IMR-90 (cell line): Measurements from ENCODE around the gene IGFBPL1. TPM values are rescaled to one million over a fixed set of nuclear protein-coding genes. Genes with fewer than 3 reads are reported as not detected.

Experiments
- ATAC-seq: fragments of 200-7000 bp; cut with Tn5 transposase; 2 replicates; pipeline ENCODE4 v1.9.1; 2020; ENCODE audit warnings: low read depth, mild to moderate bottlenecking, moderate library complexity
- BruUV-seq: library from RNA; stranded (reverse); fragments of 400-500 nt; replicated peaks from 2 replicates; lab custom pipeline; 2021; lab: Mats Ljungman, UMichigan
- CTCF ChIA-PET: fragments of 300-600 bp; formaldehyde crosslinking; extraction: SDS; loops from one replicate; lab custom pipeline; 2021; ENCODE audit warnings: antibody characterized with exemption; lab: Yijun Ruan, JAX
- POLR2A ChIA-PET: fragments of 300-600 bp; sonication (Branson Sonifier 250); formaldehyde crosslinking; loops from one replicate; lab custom pipeline; 2022; ENCODE audit warnings: antibody characterized with exemption; ENCODE audit not compliant: unreplicated experiment; lab: Charles Lee
- DNase-seq: peaks from one replicate; pipeline ENCODE4 v3.0.0; 2013
- H2AFZ ChIP-seq: replicated peaks from 2 replicates; pipeline ENCODE3; 2013; ENCODE audit warnings: low read length, mild to moderate bottlenecking; ENCODE audit not compliant: poor library complexity
- H2AK5ac ChIP-seq: 2 replicates; pipeline ENCODE4 v1.6.1; 2013; ENCODE audit warnings: low read depth, low read length, inconsistent platforms
- H2AK9ac ChIP-seq: replicated peaks from 2 replicates; pipeline ENCODE3; 2013; ENCODE audit warnings: mild to moderate bottlenecking, low read depth, low read length, moderate library complexity; ENCODE audit not compliant: poor library complexity
- H2BK120ac ChIP-seq: 2 replicates; pipeline ENCODE4 v1.6.1; 2013; ENCODE audit warnings: low read depth, low read length, inconsistent platforms
- H2BK15ac ChIP-seq: 3 replicates; pipeline ENCODE4 v1.6.1; 2013; ENCODE audit warnings: low read depth, low read length, inconsistent platforms
- H2BK20ac ChIP-seq: 2 replicates; pipeline ENCODE4 v1.6.1; 2013; ENCODE audit warnings: low read depth, mild to moderate bottlenecking, inconsistent platforms, low read length, moderate library complexity
- H2BK5ac ChIP-seq: 2 replicates; pipeline ENCODE4 v1.6.1; 2013; ENCODE audit warnings: mild to moderate bottlenecking, low read depth, low read length, inconsistent platforms; ENCODE audit not compliant: poor library complexity, severe bottlenecking
- H3K14ac ChIP-seq: replicated peaks from 2 replicates; pipeline ENCODE4 v1.6.1; 2013; ENCODE audit warnings: low read depth, low read length, inconsistent platforms
- H3K18ac ChIP-seq: 2 replicates; pipeline ENCODE4 v1.6.1; 2013; ENCODE audit warnings: low read depth, low read length, control low read depth
- H3K23ac ChIP-seq: 2 replicates; pipeline ENCODE4 v1.6.1; 2013; ENCODE audit warnings: low read depth, low read length, inconsistent platforms
- H3K27ac ChIP-seq: 2 replicates; pipeline ENCODE4 v1.5.1; 2013; ENCODE audit warnings: mild to moderate bottlenecking, control low read depth, low read length; ENCODE audit not compliant: insufficient read depth
- H3K27me3 ChIP-seq: 2 replicates; pipeline ENCODE4 v1.6.1; 2013; ENCODE audit warnings: low read length; ENCODE audit not compliant: control insufficient read depth, insufficient read depth
- H3K36me3 ChIP-seq: 2 replicates; pipeline ENCODE4 v1.6.1; 2013; ENCODE audit warnings: low read length, mixed read lengths; ENCODE audit not compliant: control insufficient read depth, insufficient read depth
- H3K4ac ChIP-seq: 2 replicates; pipeline ENCODE4 v1.6.1; 2013; ENCODE audit warnings: low read depth, low read length, inconsistent platforms
- H3K4me1 ChIP-seq: 2 replicates; pipeline ENCODE4 v1.6.1; 2013; ENCODE audit warnings: low read length, mixed read lengths; ENCODE audit not compliant: control insufficient read depth, insufficient read depth
- H3K4me2 ChIP-seq: 2 replicates; pipeline ENCODE4 v1.6.1; 2013; ENCODE audit warnings: low read depth, mild to moderate bottlenecking, control low read depth, low read length, moderate library complexity
- H3K4me3 ChIP-seq: 2 replicates; pipeline ENCODE4 v1.5.1; 2013; ENCODE audit warnings: low read depth, mild to moderate bottlenecking, control low read depth, low read length, moderate library complexity; ENCODE audit not compliant: insufficient read depth
- H3K56ac ChIP-seq: 2 replicates; pipeline ENCODE4 v1.6.1; 2013; ENCODE audit warnings: low read length, inconsistent platforms; ENCODE audit not compliant: insufficient read depth; ENCODE audit errors: extremely low read depth
- H3K79me1 ChIP-seq, 2 experiments: 2 replicates each; pipeline ENCODE4 v1.6.1; 2013; ENCODE audit warnings: low read length in 2 of 2, inconsistent platforms in 1 of 2, low read depth in 1 of 2
- H3K9ac ChIP-seq: 2 replicates; pipeline ENCODE4 v1.6.1; 2013; ENCODE audit warnings: low read depth, low read length, control low read depth
- H3K9me1 ChIP-seq: 2 replicates; pipeline ENCODE4 v1.6.1; 2013; ENCODE audit warnings: low read length, inconsistent platforms; ENCODE audit not compliant: insufficient read depth
- H3K9me3 ChIP-seq: 2 replicates; pipeline ENCODE4 v1.6.1; 2013; ENCODE audit warnings: low read length; ENCODE audit not compliant: control insufficient read depth, insufficient read depth
- H4K20me1 ChIP-seq: 2 replicates; pipeline ENCODE4 v1.6.1; 2013; ENCODE audit warnings: low read length, inconsistent platforms; ENCODE audit not compliant: insufficient read depth
- H4K5ac ChIP-seq: 2 replicates; pipeline ENCODE4 v1.6.1; 2013; ENCODE audit warnings: mild to moderate bottlenecking, low read depth, low read length, control low read depth
- H4K8ac ChIP-seq, 2 experiments: 2 replicates each; pipeline ENCODE4 v1.6.1; 2013; ENCODE audit warnings: low read depth in 2 of 2, low read length in 2 of 2, control low read depth in 1 of 2, inconsistent platforms in 1 of 2
- H4K91ac ChIP-seq: 2 replicates; pipeline ENCODE4 v1.6.1; 2013; ENCODE audit warnings: low read depth, low read length, inconsistent platforms; ENCODE audit not compliant: insufficient read depth
- BHLHE40 ChIP-seq: fragments of 150-350 bp; IDR thresholded peaks from 2 replicates; pipeline ENCODE4 v1.6.1; 2016; ENCODE audit warnings: mild to moderate bottlenecking, low read depth, low read length
- CEBPB ChIP-seq: IDR thresholded peaks from 2 replicates; pipeline ENCODE4 v1.6.1; 2012; ENCODE audit warnings: low read depth, low read length, improper control_type of control experiment
- CHD1 ChIP-seq: IDR thresholded peaks from 2 replicates; pipeline ENCODE4 v1.6.1; 2012; ENCODE audit warnings: low read depth, low read length, improper control_type of control experiment
- FOS ChIP-seq: fragments of 150-350 bp; IDR thresholded peaks from 2 replicates; pipeline ENCODE4 v1.6.1; 2016; ENCODE audit warnings: low read depth, low read length
- RAD21 ChIP-seq: IDR thresholded peaks from 2 replicates; pipeline ENCODE4 v1.6.1; 2012; ENCODE audit warnings: low read length, improper control_type of control experiment
- RFX5 ChIP-seq: IDR thresholded peaks from 2 replicates; pipeline ENCODE4 v1.8.0; 2012; ENCODE audit warnings: low read depth, mild to moderate bottlenecking, low read length, moderate library complexity
- SMC3 ChIP-seq: fragments of 150-350 bp; IDR thresholded peaks from 2 replicates; pipeline ENCODE4 v1.6.1; 2016; ENCODE audit warnings: low read depth, mild to moderate bottlenecking, antibody characterized with exemption, low read length, moderate library complexity
- USF2 ChIP-seq: fragments of 150-350 bp; IDR thresholded peaks from 2 replicates; pipeline ENCODE4 v1.6.1; 2017; ENCODE audit warnings: mild to moderate bottlenecking, antibody characterized with exemption, low read length, low read depth
- WGBS, 2 experiments: methylation state at CpG; one replicate each; pipeline versions ENCODE4 v1.1.5 to v1.1.7; 2013; ENCODE audit warnings: missing lambda C conversion rate in 2 of 2; ENCODE audit not compliant: insufficient read length in 1 of 2; ENCODE audit errors: extremely low coverage in 2 of 2; 5-methylcytosine and 5-hydroxymethylcytosine counted together
- dilution Hi-C: fragments of 300-500 bp; cut with HindIII; formaldehyde crosslinking; loops from one replicate; pipeline ENCODE4 v1.14.3; 2018; ENCODE audit warnings: low sequenced_read_pairs; ENCODE audit not compliant: unreplicated experiment
- in situ Hi-C: fragments of 300-500 bp; cut with MboI; formaldehyde crosslinking; loops from 3 replicates; pipeline ENCODE4 v1.14.3; 2019; ENCODE audit warnings: low sequenced_read_pairs, inconsistent platforms, mixed read lengths
- intact Hi-C: fragments of 100-400 bp; cut with micrococcal nuclease; formaldehyde crosslinking; loops from 2 replicates; pipeline ENCODE4 v1.10.0; 2022
- polyA plus RNA-seq, 3 experiments: library from polyadenylated mRNA; depleted of rRNA; stranded (reverse); fragments of >200 nt; gene quantifications; 2 replicates each; pipeline ENCODE4 v1.2.3, GENCODE V29; 2012; ENCODE audit warnings: low replicate concordance in 1 of 3
- total RNA-seq: library from RNA; depleted of rRNA; stranded (reverse); fragments of >200 nt; gene quantifications from 2 replicates; pipeline ENCODE4 v1.2.3, GENCODE V29; 2012

The IGFBPL1 gene
- total and polyA plus RNA-seq, 2 of the 4 experiments (the other 2 are of a cell fraction): not detected

- H3K23ac ChIP-seq: no peak overlapping the region
- TF ChIP-seq RAD21 (no peak), BHLHE40 (no peak), USF2 (no peak), CEBPB (no peak), RFX5 (no peak), FOS (no peak), CHD1 (no peak), SMC3 (no peak)
- no peak overlapping the region for H3K9ac ChIP-seq
- peak overlapping the region; percentile 46 for H2AFZ ChIP-seq
- no peak overlapping the region for H2BK5ac ChIP-seq
- H3K79me1 ChIP-seq: no peaks in the 10 kb centered on the region
- no peak overlapping the region for H3K27ac ChIP-seq
- no peak overlapping the region for H3K4me3 ChIP-seq
- WGBS, 2 experiments: 44% methylated on average over 2 of the region's 9 CpGs; no CpG with 5 or more reads in 1 of the 2 experiments
- no peaks in the 10 kb centered on the region for H3K9me3 ChIP-seq
- H2BK15ac ChIP-seq: no peak overlapping the region
- H2AK5ac ChIP-seq: no peak overlapping the region
- in situ Hi-C loops (no loop called here), intact Hi-C loops (no loop called here), dilution Hi-C loops (no loop called here)
- H4K5ac ChIP-seq: no peak overlapping the region
- H3K14ac ChIP-seq: no peak overlapping the region
- H3K56ac ChIP-seq: no peak overlapping the region
- BruUV-seq: no TSS peak
- H3K4ac ChIP-seq: no peak overlapping the region
- no peaks in the 10 kb centered on the region for H3K36me3 ChIP-seq
- H2BK120ac ChIP-seq: no peak overlapping the region
- no peak overlapping the region for H4K91ac ChIP-seq
- H2BK20ac ChIP-seq: no peak overlapping the region
- ATAC-seq (no peak), DNase-seq (no peak)
- H4K20me1 ChIP-seq: no peaks in the 10 kb centered on the region
- CTCF ChIA-PET: no interaction called here
- peaks cover 2% of the 10 kb centered on the region; the same call in 1 of the 2 replicates for H3K4me1 ChIP-seq
- no peak overlapping the region for H4K8ac ChIP-seq
- H3K9me1 ChIP-seq: no peaks in the 10 kb centered on the region
- H3K27me3 ChIP-seq: peaks cover 80% of the 10 kb centered on the region
- POLR2A ChIA-PET: no interaction called here
- no peak overlapping the region for H2AK9ac ChIP-seq
- H3K4me2 ChIP-seq: no peak overlapping the region
- H3K18ac ChIP-seq: no peak overlapping the region
Observed at GRCh38 chr9:38421498-38422211, 2.6 kb downstream of the IGFBPL1 start.
